Stimulated activated CD8-positive, alpha-beta memory T cell treated with anti-CD3 and anti-CD28 coated beads, Interleukin-7, amount 100 ng/mL, for 24 hours (primary cell): ENCODE results near the gene FLRT3.

Source experiments
- DNase-seq: peaks from one replicate; pipeline ENCODE4 v3.0.0-alpha.2; 2020; ENCODE audit warnings: low read depth

The FLRT3 gene

GRCh38 chr20:14337400-14338171 is at the start of gene FLRT3:
Gene FLRT3 (minus strand): TSS chr20:14337612. CDS start chr20:14327506, 10,106 bp downstream.
- no peak for DNase-seq

- no peak for DNase-seq
Observed at GRCh38 chr20:14386726-14387125, 49.3 kb upstream of the FLRT3 start.

- DNase-seq: no peak
Observed at GRCh38 chr20:14385176-14385740, 47.8 kb upstream of the FLRT3 start.

- no peak for DNase-seq
Observed at GRCh38 chr20:14384416-14385175, 47.2 kb upstream of the FLRT3 start.

GRCh38 chr20:14383335-14383734 is 45.9 kb upstream of the FLRT3 start:
- DNase-seq: no peak

GRCh38 chr20:14378326-14378725 is 40.9 kb upstream of the FLRT3 start:
- DNase-seq: no peak

- no peak for DNase-seq
Observed at GRCh38 chr20:14375416-14375985, 38.1 kb upstream of the FLRT3 start.

- DNase-seq: no peak
Observed at GRCh38 chr20:14374196-14374595, 36.8 kb upstream of the FLRT3 start.

GRCh38 chr20:14361509-14362345 is 24.3 kb upstream of the FLRT3 start:
- no peak for DNase-seq

- DNase-seq: no peak
Observed at GRCh38 chr20:14360416-14360815, 23.0 kb upstream of the FLRT3 start.

GRCh38 chr20:14355791-14356190 is 18.4 kb upstream of the FLRT3 start:
- no peak for DNase-seq

- DNase-seq: no peak
Observed at GRCh38 chr20:14344746-14345145, 7.3 kb upstream of the FLRT3 start.

GRCh38 chr20:14343491-14344065 is 6.2 kb upstream of the FLRT3 start:
- DNase-seq: no peak

- DNase-seq: no peak
Observed at GRCh38 chr20:14342918-14343317, 5.5 kb upstream of the FLRT3 start.

- DNase-seq: no peak
Observed at GRCh38 chr20:14341801-14342200, 4.4 kb upstream of the FLRT3 start.

- DNase-seq: no peak
Observed at GRCh38 chr20:14336686-14337085, 726 bp downstream of the FLRT3 start.

GRCh38 chr20:14335052-14335451 is 2.4 kb downstream of the FLRT3 start:
- DNase-seq: no peak

- no peak for DNase-seq
Observed at GRCh38 chr20:14334306-14334930, 3.0 kb downstream of the FLRT3 start.

- no peak for DNase-seq
Observed at GRCh38 chr20:14333721-14334120, 3.7 kb downstream of the FLRT3 start.

- no peak for DNase-seq
Observed at GRCh38 chr20:14332866-14333265, 4.5 kb downstream of the FLRT3 start.

GRCh38 chr20:14331646-14332045 is 5.8 kb downstream of the FLRT3 start:
- no peak for DNase-seq
